Ovary (tissue), 3 donors: ENCODE measurements around the gene KCNJ16.

Source experiments
- CTCF ChIP-seq, 3 donors: fragments of 450-650 bp in 2 of 3; fragments of 200-600 bp in 1 of 3; IDR thresholded peaks; one replicate each; pipeline versions ENCODE4 v1.5.1 to v1.8.0; 2016 to 2022; ENCODE audit warnings: antibody characterized with exemption in 3 of 3, mild to moderate bottlenecking in 1 of 3
- EP300 ChIP-seq: sonication (generic); formaldehyde crosslinking; IDR thresholded peaks from one replicate; pipeline ENCODE4 v1.6.1; 2017; ENCODE audit warnings: antibody characterized with exemption
- POLR2A ChIP-seq: fragments of 450-650 bp; IDR thresholded peaks from one replicate; pipeline ENCODE4 v1.6.1; 2017; ENCODE audit warnings: antibody characterized with exemption, mild to moderate bottlenecking, moderate library complexity
- donor health status: DM: no; HTN: no; CAD: no.

DNA sequence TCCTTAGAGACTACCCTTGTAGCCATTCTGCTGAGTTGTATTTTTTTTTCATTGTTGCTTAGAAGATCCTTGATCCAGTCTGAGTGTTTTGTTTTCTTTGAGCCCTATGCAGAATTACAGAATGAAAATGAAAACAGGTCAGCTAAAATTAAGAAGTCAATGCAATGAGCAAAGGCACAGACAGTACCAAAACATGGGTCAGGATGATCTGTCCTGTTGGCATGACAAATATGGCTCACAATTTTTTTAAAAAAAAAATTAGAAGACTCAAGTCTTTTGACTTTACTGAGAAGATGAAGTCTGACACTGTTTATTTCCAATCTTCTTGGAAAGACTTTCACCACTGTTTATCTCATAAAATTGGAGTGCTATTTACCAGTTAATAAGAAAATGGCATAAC is 32.4 kb downstream of the KCNJ16 start:
- TF ChIP-seq POLR2A = no peak
- TF ChIP-seq CTCF (IDR thresholded peaks at IDR 0.05) = no peak
- TF ChIP-seq EP300 = no peak
